Caco-2 (cell line): ENCODE data around the gene NRP2. TPM values are rescaled to one million over a fixed set of nuclear protein-coding genes. Genes with fewer than 3 reads are reported as not detected.
A peak's percentile ranks its signal among the peaks of the same experiment; 100 is the strongest.

ENCODE experiments used
- BruUV-seq: library from RNA; stranded (reverse); fragments of 400-500 nt; replicated peaks from 2 replicates; lab custom pipeline; 2021; lab: Mats Ljungman, UMichigan
- CTCF ChIA-PET: fragments of 300-600 bp; sonication (Branson Sonifier 250); formaldehyde crosslinking; loops from one replicate; lab custom pipeline; 2022; ENCODE audit warnings: antibody characterized with exemption; lab: Charles Lee
- POLR2A ChIA-PET: fragments of 300-600 bp; sonication (Branson Sonifier 250); formaldehyde crosslinking; loops from one replicate; lab custom pipeline; 2022; ENCODE audit warnings: antibody characterized with exemption; lab: Charles Lee
- DNase-seq, 2 experiments: peaks; one replicate each; pipeline versions ENCODE4 v3.0.0 to v3.0.0-alpha.2; 2020 to 2022
- H3K27me3 ChIP-seq: replicated peaks from 2 replicates; pipeline ENCODE4 v1.6.0; 2011; ENCODE audit warnings: low read length; ENCODE audit not compliant: control insufficient read depth, insufficient read depth
- H3K36me3 ChIP-seq: 2 replicates; pipeline ENCODE4 v1.5.1; 2011; ENCODE audit warnings: low read length; ENCODE audit not compliant: control insufficient read depth, insufficient read depth
- H3K4me1 ChIP-seq: fragments of 250-450 bp; sonication (Bioruptor Pico); 2 replicates; pipeline ENCODE4 v1.5.1; 2020; ENCODE audit warnings: mild to moderate bottlenecking
- H3K4me3 ChIP-seq: 2 replicates; pipeline ENCODE4 v1.5.1; 2011; ENCODE audit warnings: low read depth, mild to moderate bottlenecking, control low read depth, low read length
- H3K9me3 ChIP-seq: fragments of 250-450 bp; sonication (Bioruptor Pico); 2 replicates; pipeline ENCODE4 v1.5.1; 2020; ENCODE audit warnings: mild to moderate bottlenecking, moderate library complexity
- H3K27ac Mint-ChIP-seq: one replicate; pipeline ENCODE4 v1.8.0; 2022; ENCODE audit warnings: mixed read lengths; ENCODE audit not compliant: unreplicated experiment
- H3K27me3 Mint-ChIP-seq: one replicate; pipeline ENCODE4 v1.8.0; 2022; ENCODE audit warnings: mixed read lengths; ENCODE audit not compliant: insufficient read depth, unreplicated experiment
- H3K36me3 Mint-ChIP-seq: one replicate; pipeline ENCODE4 v1.8.0; 2022; ENCODE audit warnings: mild to moderate bottlenecking, mixed read lengths; ENCODE audit not compliant: insufficient read depth, unreplicated experiment
- H3K4me1 Mint-ChIP-seq: one replicate; pipeline ENCODE4 v1.8.0; 2022; ENCODE audit warnings: low read depth, mixed read lengths; ENCODE audit not compliant: unreplicated experiment
- H3K4me3 Mint-ChIP-seq: one replicate; pipeline ENCODE4 v1.8.0; 2022; ENCODE audit warnings: mild to moderate bottlenecking, moderate library complexity, mixed read lengths; ENCODE audit not compliant: unreplicated experiment
- H3K9me3 Mint-ChIP-seq: one replicate; pipeline ENCODE4 v1.8.0; 2022; ENCODE audit warnings: mixed read lengths; ENCODE audit not compliant: unreplicated experiment
- intact Hi-C: fragments of 100-400 bp; cut with micrococcal nuclease; formaldehyde crosslinking; loops from one replicate; pipeline ENCODE4 v1.10.0; 2022; ENCODE audit not compliant: unreplicated experiment
- total RNA-seq: library from RNA; stranded (reverse); gene quantifications from 2 replicates; pipeline ENCODE4 v1.2.3, GENCODE V29; 2022
- TF ChIP-seq, protein P1 (sequence below), 2 experiments: fragments of 200-600 bp in 1 of 2; IDR thresholded peaks; 1 replicate in 1 of 2; 2 replicates in 1 of 2; pipeline versions ENCODE4 v1.5.1 to v1.8.0; 2011 to 2022; ENCODE audit warnings: antibody characterized with exemption in 1 of 2, control low read depth in 1 of 2, inconsistent platforms in 1 of 2, low read depth in 1 of 2, low read length in 1 of 2, mild to moderate bottlenecking in 1 of 2, moderate library complexity in 1 of 2; ENCODE audit not compliant: insufficient read depth in 1 of 2, severe bottlenecking in 1 of 2, unreplicated experiment in 1 of 2

NRP2 gene
- total RNA-seq, 1 experiment from 2014 or later, result 96.9 TPM

- H3K36me3 ChIP-seq, result no peaks in the 10 kb centered on the region
- H3K9me3 Mint-ChIP-seq, result no peaks in the 10 kb centered on the region
- ChIA-PET CTCF (interaction anchor here (1.5 kb wide), 1 partner anchor 10 kb away, joined by 3 read pairs; no protein-coding TSS in a partner anchor), POLR2A (no interaction called here)
- peaks cover 63% of the 10 kb centered on the region for H3K36me3 Mint-ChIP-seq
- H3K27me3 Mint-ChIP-seq, result no peaks in the 10 kb centered on the region
- H3K9me3 ChIP-seq, result no peaks in the 10 kb centered on the region
- no peak for DNase-seq
- BruUV-seq, result no TSS peak
- peak overlapping the region; percentile 94 for H3K4me3 Mint-ChIP-seq
- H3K4me3 ChIP-seq, result peak overlapping the region; percentile 64
- peak overlapping the region; percentile 95 for H3K27ac Mint-ChIP-seq
- no peaks in the 10 kb centered on the region for H3K27me3 ChIP-seq
- TF ChIP-seq, protein P1, sequence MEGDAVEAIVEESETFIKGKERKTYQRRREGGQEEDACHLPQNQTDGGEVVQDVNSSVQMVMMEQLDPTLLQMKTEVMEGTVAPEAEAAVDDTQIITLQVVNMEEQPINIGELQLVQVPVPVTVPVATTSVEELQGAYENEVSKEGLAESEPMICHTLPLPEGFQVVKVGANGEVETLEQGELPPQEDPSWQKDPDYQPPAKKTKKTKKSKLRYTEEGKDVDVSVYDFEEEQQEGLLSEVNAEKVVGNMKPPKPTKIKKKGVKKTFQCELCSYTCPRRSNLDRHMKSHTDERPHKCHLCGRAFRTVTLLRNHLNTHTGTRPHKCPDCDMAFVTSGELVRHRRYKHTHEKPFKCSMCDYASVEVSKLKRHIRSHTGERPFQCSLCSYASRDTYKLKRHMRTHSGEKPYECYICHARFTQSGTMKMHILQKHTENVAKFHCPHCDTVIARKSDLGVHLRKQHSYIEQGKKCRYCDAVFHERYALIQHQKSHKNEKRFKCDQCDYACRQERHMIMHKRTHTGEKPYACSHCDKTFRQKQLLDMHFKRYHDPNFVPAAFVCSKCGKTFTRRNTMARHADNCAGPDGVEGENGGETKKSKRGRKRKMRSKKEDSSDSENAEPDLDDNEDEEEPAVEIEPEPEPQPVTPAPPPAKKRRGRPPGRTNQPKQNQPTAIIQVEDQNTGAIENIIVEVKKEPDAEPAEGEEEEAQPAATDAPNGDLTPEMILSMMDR (IDR thresholded peaks at IDR 0.05; ENCODE audit: insufficient read depth in 1 of 2, low read depth in 1 of 2, low read length in 1 of 2, severe bottlenecking in 1 of 2, unreplicated experiment in 1 of 2), result no peak
- peaks cover 24% of the 10 kb centered on the region for H3K4me1 ChIP-seq
- intact Hi-C loops, result no loop called here
- peaks cover 17% of the 10 kb centered on the region for H3K4me1 Mint-ChIP-seq
Observed at GRCh38 chr2:205686056-205686782, 3.9 kb downstream of the NRP2 start.

GRCh38 chr2:205686783-205687640 is 4.7 kb downstream of the NRP2 start:
- no peaks in the 10 kb centered on the region for H3K27me3 Mint-ChIP-seq

DNA sequence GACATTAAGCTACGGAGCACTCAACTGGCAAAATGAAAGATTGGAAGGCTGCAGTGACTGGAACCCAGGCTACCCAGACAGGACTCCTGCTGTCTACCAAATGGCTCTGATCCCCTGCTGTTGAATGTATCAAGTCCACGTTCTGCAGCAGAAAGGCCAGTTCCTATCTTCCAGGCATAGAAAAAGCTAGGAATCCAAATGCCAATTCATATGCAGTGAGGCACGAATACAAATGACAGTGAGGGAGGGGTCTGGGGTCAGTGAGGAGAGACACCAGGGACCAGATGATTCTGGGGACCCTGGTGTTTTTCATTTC is 5.3 kb downstream of the NRP2 start:
- intact Hi-C loops, result no loop called here
- ChIA-PET POLR2A (no interaction called here), CTCF (no interaction called here)
- Histone ChIP-seq H3K4me3 (no peak overlapping the region), H3K9me3 (no peaks in the 10 kb centered on the region), H3K4me1 (peaks cover 21% of the 10 kb centered on the region; the same call in 1 of the 2 replicates), H3K27me3 (no peaks in the 10 kb centered on the region), H3K36me3 (no peaks in the 10 kb centered on the region)
- no peak for DNase-seq
- Mint-ChIP-seq H3K36me3 (peaks cover 55% of the 10 kb centered on the region), H3K4me3 (no peak overlapping the region), H3K27me3 (no peaks in the 10 kb centered on the region), H3K27ac (no peak overlapping the region), H3K4me1 (peaks cover 18% of the 10 kb centered on the region), H3K9me3 (no peaks in the 10 kb centered on the region)
- TF ChIP-seq, protein P1 (IDR thresholded peaks at IDR 0.05; ENCODE audit: insufficient read depth in 1 of 2, low read depth in 1 of 2, low read length in 1 of 2, severe bottlenecking in 1 of 2, unreplicated experiment in 1 of 2), result no peak
- BruUV-seq, result no TSS peak

More at GRCh38 chr2:205686783-205687640, 4.7 kb downstream of the NRP2 start:
- intact Hi-C loops, result no loop called here
- DNase-seq, result no peak
- Histone ChIP-seq H3K9me3 (no peaks in the 10 kb centered on the region), H3K27me3 (no peaks in the 10 kb centered on the region), H3K36me3 (no peaks in the 10 kb centered on the region), H3K4me1 (peaks cover 20% of the 10 kb centered on the region; the same call in 1 of the 2 replicates), H3K4me3 (no peak overlapping the region)
- ChIA-PET POLR2A (no interaction called here), CTCF (no interaction called here)
- peaks cover 15% of the 10 kb centered on the region for H3K4me1 Mint-ChIP-seq
- no peak overlapping the region for H3K27ac Mint-ChIP-seq
- TF ChIP-seq, protein P1 (IDR thresholded peaks at IDR 0.05; ENCODE audit: insufficient read depth in 1 of 2, low read depth in 1 of 2, low read length in 1 of 2, severe bottlenecking in 1 of 2, unreplicated experiment in 1 of 2), result no peak
- H3K36me3 Mint-ChIP-seq, result peaks cover 58% of the 10 kb centered on the region
- no peaks in the 10 kb centered on the region for H3K9me3 Mint-ChIP-seq
- peak overlapping the region; percentile 94 for H3K4me3 Mint-ChIP-seq
- no TSS peak for BruUV-seq
